D721Med (cell line): Measurements from ENCODE around the gene SCUBE1.

Experiments
- DNase-seq: peaks from one replicate; pipeline ENCODE4 v3.0.0; 2011; ENCODE audit warnings: low spot score; ENCODE audit not compliant: insufficient read length
- FAIRE-seq: peaks from 2 replicates; lab custom pipeline; 2011; peaks lifted over from hg19 to GRCh38; lab: Jason Lieb, UNC
- TF ChIP-seq, protein P1 (sequence below): IDR thresholded peaks from 2 replicates; pipeline ENCODE4 v1.5.1; 2012; ENCODE audit warnings: mild to moderate bottlenecking, control low read depth; ENCODE audit not compliant: insufficient read depth; ENCODE audit errors: missing control alignments

The SCUBE1 gene

GRCh38 chr22:43344520-43344787 lies 1.3 kb upstream of the SCUBE1 start:
- no peak for DNase-seq
- TF ChIP-seq, protein P1, sequence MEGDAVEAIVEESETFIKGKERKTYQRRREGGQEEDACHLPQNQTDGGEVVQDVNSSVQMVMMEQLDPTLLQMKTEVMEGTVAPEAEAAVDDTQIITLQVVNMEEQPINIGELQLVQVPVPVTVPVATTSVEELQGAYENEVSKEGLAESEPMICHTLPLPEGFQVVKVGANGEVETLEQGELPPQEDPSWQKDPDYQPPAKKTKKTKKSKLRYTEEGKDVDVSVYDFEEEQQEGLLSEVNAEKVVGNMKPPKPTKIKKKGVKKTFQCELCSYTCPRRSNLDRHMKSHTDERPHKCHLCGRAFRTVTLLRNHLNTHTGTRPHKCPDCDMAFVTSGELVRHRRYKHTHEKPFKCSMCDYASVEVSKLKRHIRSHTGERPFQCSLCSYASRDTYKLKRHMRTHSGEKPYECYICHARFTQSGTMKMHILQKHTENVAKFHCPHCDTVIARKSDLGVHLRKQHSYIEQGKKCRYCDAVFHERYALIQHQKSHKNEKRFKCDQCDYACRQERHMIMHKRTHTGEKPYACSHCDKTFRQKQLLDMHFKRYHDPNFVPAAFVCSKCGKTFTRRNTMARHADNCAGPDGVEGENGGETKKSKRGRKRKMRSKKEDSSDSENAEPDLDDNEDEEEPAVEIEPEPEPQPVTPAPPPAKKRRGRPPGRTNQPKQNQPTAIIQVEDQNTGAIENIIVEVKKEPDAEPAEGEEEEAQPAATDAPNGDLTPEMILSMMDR, result no peak
- no peak for FAIRE-seq

DNA sequence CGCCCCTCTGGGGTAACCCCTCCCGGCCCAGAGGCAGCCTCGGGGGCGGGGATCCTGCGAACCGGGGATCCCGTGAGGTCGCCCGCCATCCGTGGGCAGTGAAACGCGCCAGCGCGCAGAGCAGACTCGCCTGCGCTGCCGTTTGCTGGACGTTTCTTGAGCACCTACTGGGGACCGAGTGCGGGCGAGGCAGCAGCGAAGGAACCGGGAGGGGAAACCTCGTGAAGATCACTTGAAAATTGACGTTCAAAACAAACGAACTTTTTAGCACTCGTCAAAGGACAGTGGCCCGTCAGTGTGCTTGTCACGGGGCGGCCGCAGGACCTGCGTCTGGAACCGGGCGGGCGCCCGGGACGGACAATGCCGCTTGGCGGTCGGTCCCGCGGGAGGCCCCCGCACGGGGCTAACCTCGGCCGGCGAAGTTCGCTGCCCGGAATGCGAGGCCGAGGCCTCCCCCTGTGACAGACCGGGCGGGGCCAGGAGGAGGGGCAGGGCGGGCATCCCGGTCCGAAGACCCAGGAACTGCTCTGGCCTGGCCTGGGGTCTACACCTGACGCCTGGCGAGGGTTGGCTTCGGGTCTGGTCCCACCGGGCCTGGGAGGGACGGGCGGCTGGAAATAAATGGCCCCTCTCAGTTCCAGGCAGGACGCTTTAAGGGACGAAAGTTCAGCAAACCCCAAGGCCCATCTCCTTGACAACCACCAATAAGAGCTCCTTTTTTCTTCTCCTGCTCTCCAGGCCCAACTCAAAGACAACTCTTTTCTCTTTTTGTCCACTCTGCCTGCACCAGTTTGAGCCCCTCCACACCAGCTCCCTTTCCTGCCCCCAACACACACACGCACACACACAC lies 723 bp upstream of the SCUBE1 start:
- TF ChIP-seq, protein P1, result no peak
- DNase-seq, result no peak
- no peak for FAIRE-seq

- DNase-seq (no peak), FAIRE-seq (no peak)
- TF ChIP-seq, protein P1, result no peak
Observed at GRCh38 chr22:43342347-43343261, 568 bp downstream of the SCUBE1 start.

GRCh38 chr22:43341565-43341964 lies 1.6 kb downstream of the SCUBE1 start:
- TF ChIP-seq, protein P1, result no peak
- FAIRE-seq (no peak), DNase-seq (no peak)

DNA sequence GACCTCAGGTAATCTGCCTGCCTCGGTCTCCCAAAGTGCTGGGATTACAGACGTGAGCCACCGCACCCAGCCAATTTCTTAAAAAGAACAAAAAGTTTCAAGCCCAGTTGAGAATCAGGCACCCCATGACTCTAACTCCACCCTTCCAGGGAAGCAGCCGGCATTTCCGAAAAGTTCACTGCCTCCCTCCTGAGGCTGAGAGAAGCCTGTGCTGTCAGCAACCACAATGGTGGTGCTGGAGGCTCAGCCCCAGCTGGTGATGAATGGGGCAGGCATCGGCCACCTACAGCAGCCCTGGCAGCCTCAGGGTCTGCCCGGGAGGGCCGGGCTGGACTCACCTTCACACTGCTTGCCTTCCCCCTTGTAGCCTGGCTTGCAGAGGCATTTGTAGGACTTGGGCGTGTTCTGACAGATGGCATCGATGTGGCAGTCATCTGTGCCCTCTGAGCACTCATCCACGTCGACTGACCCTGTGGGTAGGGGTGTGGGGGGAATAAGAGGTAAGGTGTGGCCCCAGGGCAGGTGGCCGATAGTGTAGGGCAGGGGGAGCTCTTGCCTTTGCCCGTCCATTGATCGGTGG lies 4.3 kb downstream of the SCUBE1 start:
- DNase-seq (no peak), FAIRE-seq (no peak)
- TF ChIP-seq, protein P1, result no peak

DNA sequence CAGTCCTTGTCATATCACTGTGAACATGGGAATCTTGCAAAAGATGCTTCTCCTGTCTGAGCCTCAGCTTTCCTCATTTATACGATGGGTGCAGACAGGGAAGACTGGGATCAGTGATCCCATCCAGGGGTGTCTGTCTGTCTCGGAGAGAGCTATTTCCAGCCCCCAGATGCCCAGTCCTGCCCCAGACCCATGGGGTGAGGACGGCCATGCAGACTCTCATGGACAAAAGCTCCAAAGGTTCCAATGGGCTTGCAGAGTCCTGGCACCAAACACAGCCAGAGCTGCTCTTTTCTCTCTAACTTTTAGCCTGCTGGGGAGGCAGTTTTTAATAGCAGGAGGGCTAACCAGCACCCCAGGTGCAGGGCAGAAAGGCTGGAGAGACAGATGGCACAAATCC lies 5.2 kb downstream of the SCUBE1 start:
- TF ChIP-seq, protein P1, result no peak
- no peak for DNase-seq
- no peak for FAIRE-seq

DNA sequence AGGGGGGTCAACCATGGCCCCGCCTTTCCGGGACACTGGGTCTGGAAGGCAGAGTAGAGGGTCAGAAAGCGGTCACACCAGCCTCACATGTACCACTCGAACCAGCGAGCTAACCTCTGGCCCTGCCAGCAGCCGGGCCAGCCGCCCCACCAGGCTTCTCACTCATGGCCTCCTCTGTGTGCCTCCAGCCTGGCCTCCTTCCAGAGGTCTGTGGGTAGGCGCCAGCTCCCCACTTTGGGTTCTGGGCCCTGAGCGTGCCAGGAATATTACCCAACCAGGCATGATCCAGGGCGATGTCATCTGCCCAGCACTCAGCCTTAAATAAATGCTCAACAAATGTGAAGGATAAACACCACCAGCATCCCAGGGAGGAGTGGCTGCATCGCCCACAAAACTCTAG lies 5.8 kb downstream of the SCUBE1 start:
- DNase-seq, result no peak

More for the DNA sequence above, 5.8 kb downstream of the SCUBE1 start:
- no peak for FAIRE-seq
- TF ChIP-seq, protein P1, result no peak
